Measurements from ENCODE around the gene LMBRD2.

Gene LMBRD2

GRCh38 chr5:36179950-36180349, 28.3 kb upstream of the LMBRD2 start:
- no peak for TF ChIP-seq CTCF (IDR thresholded peaks at IDR 0.05)

GRCh38 chr5:36178524-36178890, 26.8 kb upstream of the LMBRD2 start:
- no peak for TF ChIP-seq CTCF (IDR thresholded peaks at IDR 0.05)

- TF ChIP-seq CTCF (IDR thresholded peaks at IDR 0.05) = peak; percentile 64
Observed at GRCh38 chr5:36177715-36178523, 26.2 kb upstream of the LMBRD2 start.

GRCh38 chr5:36177154-36177553, 25.5 kb upstream of the LMBRD2 start:
- TF ChIP-seq CTCF (IDR thresholded peaks at IDR 0.05) = no peak

- no peak for TF ChIP-seq CTCF (IDR thresholded peaks at IDR 0.05)
Observed at GRCh38 chr5:36175043-36175442, 23.4 kb upstream of the LMBRD2 start.

GRCh38 chr5:36174119-36174518, 22.4 kb upstream of the LMBRD2 start:
- no peak for TF ChIP-seq CTCF (IDR thresholded peaks at IDR 0.05)

- no peak for TF ChIP-seq CTCF (IDR thresholded peaks at IDR 0.05)
Observed at GRCh38 chr5:36173426-36173825, 21.7 kb upstream of the LMBRD2 start.

GRCh38 chr5:36172599-36172998, 20.9 kb upstream of the LMBRD2 start:
- TF ChIP-seq CTCF (IDR thresholded peaks at IDR 0.05) = no peak
